Prostate gland (tissue), 2 donors: Measurements from ENCODE around the gene HOXC12. TPM values are rescaled to one million over a fixed set of nuclear protein-coding genes. Genes with fewer than 3 reads are reported as not detected.

Experiments
- DNase-seq: peaks from one replicate; pipeline ENCODE4 v3.0.0-alpha.2; 2019; ENCODE audit warnings: low spot score
- H3K27ac ChIP-seq, 2 donors: fragments of 200-600 bp; sonication (generic); 2 replicates each; pipeline ENCODE4 v1.5.1; 2017 to 2019
- H3K27me3 ChIP-seq: fragments of 200-600 bp; sonication (generic); replicated peaks from 2 replicates; pipeline ENCODE4 v1.5.1; 2019; ENCODE audit not compliant: insufficient read depth
- H3K36me3 ChIP-seq, 2 donors: fragments of 200-600 bp; sonication (generic); 1 replicate in 1 of 2; 2 replicates in 1 of 2; pipeline versions ENCODE4 v1.5.1 to v1.8.1; 2017 to 2019
- H3K4me1 ChIP-seq: fragments of 200-600 bp; sonication (generic); replicated peaks from 2 replicates; pipeline ENCODE4 v1.5.1; 2019
- H3K4me3 ChIP-seq, 2 donors: fragments of 200-600 bp; sonication (generic); 2 replicates each; pipeline ENCODE4 v1.5.1; 2017 to 2019
- H3K9me3 ChIP-seq: fragments of 200-600 bp; sonication (generic); 2 replicates; pipeline ENCODE4 v1.5.1; 2017
- POLR2A ChIP-seq: fragments of 450-650 bp; IDR thresholded peaks from one replicate; pipeline ENCODE4 v1.6.1; 2016; ENCODE audit warnings: antibody characterized with exemption, mild to moderate bottlenecking
- POLR2AphosphoS5 ChIP-seq: sonication (generic); formaldehyde crosslinking; IDR thresholded peaks from one replicate; pipeline ENCODE4 v1.6.1; 2017; ENCODE audit warnings: antibody characterized with exemption
- WGBS: methylation state at CpG from one replicate; pipeline ENCODE4 v1.1.5; 2018; 5-methylcytosine and 5-hydroxymethylcytosine counted together
- intact Hi-C: fragments of 100-400 bp; cut with DNase I; formaldehyde crosslinking; loops from one replicate; pipeline ENCODE4 v1.14.2; 2022
- total RNA-seq, 2 donors: library from RNA; depleted of rRNA; stranded (reverse); fragments of >200 nt; gene quantifications; one replicate each; pipeline ENCODE4 v1.1.0, GENCODE V29; 2016
- TF ChIP-seq, protein P1 (sequence below), 4 experiments: fragments of 200-600 bp in 2 of 4; fragments of 450-650 bp in 2 of 4; sonication (generic) in 2 of 4; IDR thresholded peaks; 1 replicate in 3 of 4; 2 replicates in 1 of 4; pipeline ENCODE4 v1.5.1; 2016 to 2019; ENCODE audit warnings: antibody characterized with exemption in 4 of 4, mild to moderate bottlenecking in 2 of 4, moderate library complexity in 2 of 4

The HOXC12 gene
- total RNA-seq, 2 donors from 2014 or later = not detected

DNA sequence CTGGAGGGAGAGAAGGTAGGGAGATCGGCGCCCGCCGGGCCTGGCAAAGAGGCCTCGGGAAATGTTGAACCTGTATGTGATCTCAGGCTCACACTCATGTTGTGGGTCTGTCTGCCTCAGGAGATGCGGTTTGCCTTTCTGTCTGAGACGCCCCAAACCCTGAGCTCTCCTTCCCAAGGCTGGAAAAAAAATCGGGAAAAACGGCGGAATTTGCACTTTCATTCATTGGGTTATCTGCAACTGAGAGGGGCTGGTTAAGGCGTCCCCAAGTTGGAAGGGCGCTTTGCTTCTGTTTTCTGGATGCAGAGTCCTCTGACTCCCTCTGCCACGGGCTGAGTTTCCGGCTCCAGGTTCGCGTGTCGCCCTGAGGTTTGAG is 40.3 kb downstream of the HOXC12 start:
- Histone ChIP-seq H3K27me3 (peaks cover 74% of the 10 kb centered on the region), H3K4me1 (no peaks in the 10 kb centered on the region), H3K27ac (no peak overlapping the region), H3K36me3 (no peaks in the 10 kb centered on the region), H3K4me3 (no peak overlapping the region), H3K9me3 (no peaks in the 10 kb centered on the region)
- WGBS = 5% methylated on average over 17 of the region's 17 CpGs
- intact Hi-C loops = no loop called here
- no peak for DNase-seq
- no peak for TF ChIP-seq POLR2AphosphoS5
- no peak for TF ChIP-seq POLR2A
- TF ChIP-seq, protein P1, sequence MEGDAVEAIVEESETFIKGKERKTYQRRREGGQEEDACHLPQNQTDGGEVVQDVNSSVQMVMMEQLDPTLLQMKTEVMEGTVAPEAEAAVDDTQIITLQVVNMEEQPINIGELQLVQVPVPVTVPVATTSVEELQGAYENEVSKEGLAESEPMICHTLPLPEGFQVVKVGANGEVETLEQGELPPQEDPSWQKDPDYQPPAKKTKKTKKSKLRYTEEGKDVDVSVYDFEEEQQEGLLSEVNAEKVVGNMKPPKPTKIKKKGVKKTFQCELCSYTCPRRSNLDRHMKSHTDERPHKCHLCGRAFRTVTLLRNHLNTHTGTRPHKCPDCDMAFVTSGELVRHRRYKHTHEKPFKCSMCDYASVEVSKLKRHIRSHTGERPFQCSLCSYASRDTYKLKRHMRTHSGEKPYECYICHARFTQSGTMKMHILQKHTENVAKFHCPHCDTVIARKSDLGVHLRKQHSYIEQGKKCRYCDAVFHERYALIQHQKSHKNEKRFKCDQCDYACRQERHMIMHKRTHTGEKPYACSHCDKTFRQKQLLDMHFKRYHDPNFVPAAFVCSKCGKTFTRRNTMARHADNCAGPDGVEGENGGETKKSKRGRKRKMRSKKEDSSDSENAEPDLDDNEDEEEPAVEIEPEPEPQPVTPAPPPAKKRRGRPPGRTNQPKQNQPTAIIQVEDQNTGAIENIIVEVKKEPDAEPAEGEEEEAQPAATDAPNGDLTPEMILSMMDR (IDR thresholded peaks at IDR 0.05) = no peak

DNA sequence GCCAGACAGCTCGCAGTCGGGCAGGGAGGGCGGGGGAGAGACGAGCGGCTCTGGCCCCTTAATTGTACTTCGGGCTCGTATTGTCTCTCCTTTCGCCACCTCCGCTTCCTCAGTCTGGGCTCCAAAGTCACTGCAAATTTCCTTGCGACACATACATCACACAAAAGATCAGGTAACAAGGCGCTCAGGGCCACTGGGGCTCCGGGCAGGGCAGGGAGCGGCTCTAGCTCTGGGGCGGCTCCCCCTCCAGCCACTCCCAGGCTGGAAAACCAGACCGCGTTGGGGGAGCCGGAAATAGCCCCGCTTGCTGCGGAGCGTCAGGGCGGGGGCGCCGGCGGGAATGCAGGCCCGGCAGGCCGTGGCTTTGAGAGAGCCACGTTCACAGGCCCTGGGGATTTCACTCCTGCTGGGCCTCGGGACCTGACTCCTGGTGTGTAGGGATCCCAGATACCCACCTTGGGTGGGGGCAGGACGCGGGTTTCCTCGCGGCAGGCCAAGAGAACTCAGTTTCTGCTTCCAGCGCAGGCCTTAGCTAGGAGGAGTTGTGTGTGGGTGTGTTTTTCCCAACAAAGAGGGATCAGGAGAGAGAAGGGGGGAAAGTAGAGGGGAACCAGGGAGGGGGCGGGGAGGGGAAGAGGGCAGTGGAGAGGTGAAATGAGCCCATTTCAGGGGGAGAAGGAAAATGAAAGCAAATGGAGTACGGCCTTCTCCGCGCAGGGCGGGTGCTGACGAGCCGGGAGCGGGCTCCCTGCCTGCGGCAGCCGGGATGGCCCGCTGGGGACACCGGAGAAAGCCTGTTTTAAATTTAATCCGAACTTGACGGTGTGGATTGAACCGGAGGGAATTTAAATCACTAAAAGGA is 40.9 kb downstream of the HOXC12 start:
- Histone ChIP-seq H3K4me3 (peak overlapping the region; percentile 12 to 27), H3K27ac (no peak overlapping the region), H3K36me3 (no peaks in the 10 kb centered on the region), H3K4me1 (no peaks in the 10 kb centered on the region), H3K27me3 (peaks cover 79% of the 10 kb centered on the region), H3K9me3 (no peaks in the 10 kb centered on the region)
- WGBS = 7% methylated on average over 40 of the region's 48 CpGs
- TF ChIP-seq POLR2AphosphoS5 (no peak), POLR2A (no peak)
- TF ChIP-seq, protein P1 (IDR thresholded peaks at IDR 0.05) = no peak
- intact Hi-C loops = no loop called here
- DNase-seq = no peak

DNA sequence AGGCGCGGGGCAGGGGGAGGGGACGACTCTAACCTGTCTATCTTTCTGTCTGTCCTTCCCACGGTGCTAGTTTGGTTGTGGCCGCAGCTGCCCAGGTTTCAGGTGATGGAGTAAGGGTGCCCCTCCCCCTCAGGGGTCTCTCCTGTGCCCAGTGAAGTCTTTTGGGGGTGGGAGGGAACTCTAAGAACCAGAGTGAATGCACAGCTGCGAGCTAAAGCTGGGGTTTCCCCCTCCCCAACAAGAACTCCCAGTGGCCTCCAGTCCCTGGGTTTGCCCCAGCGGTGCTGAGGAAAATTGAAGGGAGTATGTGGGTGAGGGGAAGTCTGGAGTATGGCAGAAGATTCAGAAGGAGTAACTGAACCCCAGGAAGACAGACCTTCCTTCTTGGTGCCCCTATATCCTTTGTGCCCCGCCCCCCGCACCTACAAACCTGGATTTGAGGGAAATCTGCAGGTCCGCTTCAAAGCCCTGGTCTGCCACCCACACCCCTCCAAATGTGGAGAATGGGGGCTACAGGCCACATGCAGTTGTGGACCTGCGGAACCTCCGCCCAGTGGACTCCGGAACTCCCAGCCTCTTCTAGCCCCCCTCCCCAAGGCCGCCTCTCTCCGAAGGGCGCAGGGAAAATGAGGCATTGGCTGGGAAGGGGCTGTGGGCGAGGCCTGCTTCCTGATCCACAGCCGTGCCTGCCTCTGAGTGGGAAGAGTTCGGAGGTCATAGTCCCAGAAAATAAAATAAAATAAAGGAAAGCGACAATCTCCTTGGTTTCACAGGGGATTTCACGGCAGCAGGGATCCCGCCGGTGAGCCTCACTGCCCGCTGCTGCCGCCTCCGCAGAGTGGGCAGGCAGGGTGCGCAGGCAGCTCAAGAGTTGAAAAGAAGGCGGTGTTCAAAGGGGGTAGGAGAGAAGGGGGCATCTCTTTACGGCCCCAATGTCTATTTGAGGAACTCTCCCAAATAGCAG is 41.8 kb downstream of the HOXC12 start:
- TF ChIP-seq, protein P1 (IDR thresholded peaks at IDR 0.05) = no peak
- TF ChIP-seq POLR2A (no peak), POLR2AphosphoS5 (no peak)
- WGBS = 69% methylated on average over 29 of the region's 29 CpGs
- no peaks in the 10 kb centered on the region for H3K36me3 ChIP-seq
- H3K27me3 ChIP-seq = peaks cover 80% of the 10 kb centered on the region
- H3K9me3 ChIP-seq = no peaks in the 10 kb centered on the region
- intact Hi-C loops = no loop called here
- H3K27ac ChIP-seq = no peak overlapping the region
- no peak for DNase-seq
- no peaks in the 10 kb centered on the region for H3K4me1 ChIP-seq
- H3K4me3 ChIP-seq = peak overlapping the region in 1 of 2 donors; percentile 12

DNA sequence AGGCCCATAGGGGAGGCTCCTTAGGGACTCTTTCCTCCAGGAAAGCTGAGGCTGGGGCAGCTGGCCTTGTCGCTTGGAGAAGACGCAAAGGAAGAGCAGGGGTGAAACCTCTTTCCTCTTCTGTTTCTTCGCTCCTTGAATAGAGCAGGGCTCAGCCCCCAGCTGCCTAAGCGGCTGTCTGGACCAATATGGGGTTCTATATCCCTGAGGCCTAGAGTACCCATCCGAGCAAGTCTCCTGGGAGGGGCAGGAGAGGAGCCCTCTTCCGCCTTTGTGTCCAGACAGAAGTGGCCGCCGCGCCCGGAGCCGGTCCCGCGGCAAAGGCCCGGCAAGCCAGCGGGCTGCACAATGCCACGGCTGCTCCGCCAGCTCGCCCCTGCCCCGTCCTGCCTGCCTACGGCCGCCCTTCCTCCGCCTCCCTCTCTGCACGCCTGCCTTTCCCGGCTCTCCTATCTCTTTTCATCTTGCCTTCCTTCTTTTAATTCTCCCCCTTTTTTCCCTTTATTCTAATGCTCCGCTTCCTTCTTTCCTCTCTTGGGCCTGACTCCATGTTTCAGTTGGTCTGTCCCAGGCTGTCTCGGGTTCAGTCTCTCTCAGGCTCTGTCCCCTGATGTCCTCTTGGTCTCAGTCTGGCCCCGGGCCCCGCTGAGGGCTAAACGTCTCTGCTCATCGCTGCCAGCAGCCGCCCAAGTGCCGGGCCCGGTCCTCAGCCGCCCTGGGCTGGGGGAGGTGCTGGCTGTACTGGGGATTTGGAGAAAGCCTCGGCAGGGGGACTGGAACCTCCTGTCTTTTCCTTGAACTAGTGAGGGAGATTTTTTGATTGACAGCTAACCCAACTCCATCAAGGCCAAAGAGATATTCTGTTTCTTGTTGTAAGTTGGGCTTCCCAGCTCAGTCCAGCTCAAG is 42.8 kb downstream of the HOXC12 start:
- Histone ChIP-seq H3K9me3 (no peaks in the 10 kb centered on the region), H3K4me1 (no peaks in the 10 kb centered on the region), H3K27ac (no peak overlapping the region), H3K4me3 (no peak overlapping the region), H3K36me3 (no peaks in the 10 kb centered on the region), H3K27me3 (peaks cover 80% of the 10 kb centered on the region)
- TF ChIP-seq, protein P1 (IDR thresholded peaks at IDR 0.05) = no peak
- TF ChIP-seq POLR2AphosphoS5 = no peak
- no peak for TF ChIP-seq POLR2A
- intact Hi-C loops = no loop called here
- 19% methylated on average over 35 of the region's 35 CpGs for WGBS
- DNase-seq = no peak
